ENCODE measurements around the gene BARX2.

DNA sequence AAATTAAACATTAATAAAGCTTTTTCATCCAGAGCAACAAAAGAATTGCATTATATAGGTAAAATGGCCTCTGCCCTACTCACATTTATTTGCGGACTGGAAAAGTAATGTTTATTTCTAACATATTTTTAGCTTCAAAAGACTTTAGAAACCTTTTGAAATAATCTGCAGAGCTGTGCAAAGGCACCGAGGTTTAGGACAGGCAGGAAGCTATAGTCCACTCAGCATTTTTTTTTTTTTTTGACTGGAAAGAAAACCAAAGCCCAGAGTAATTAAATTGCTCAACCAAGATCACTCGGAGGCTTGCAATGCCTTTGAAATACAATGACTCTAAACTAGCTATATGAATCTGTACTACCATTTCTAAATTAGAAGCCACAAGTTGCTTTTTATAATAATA lies 19.1 kb downstream of the BARX2 start:
- TF ChIP-seq, protein P1, sequence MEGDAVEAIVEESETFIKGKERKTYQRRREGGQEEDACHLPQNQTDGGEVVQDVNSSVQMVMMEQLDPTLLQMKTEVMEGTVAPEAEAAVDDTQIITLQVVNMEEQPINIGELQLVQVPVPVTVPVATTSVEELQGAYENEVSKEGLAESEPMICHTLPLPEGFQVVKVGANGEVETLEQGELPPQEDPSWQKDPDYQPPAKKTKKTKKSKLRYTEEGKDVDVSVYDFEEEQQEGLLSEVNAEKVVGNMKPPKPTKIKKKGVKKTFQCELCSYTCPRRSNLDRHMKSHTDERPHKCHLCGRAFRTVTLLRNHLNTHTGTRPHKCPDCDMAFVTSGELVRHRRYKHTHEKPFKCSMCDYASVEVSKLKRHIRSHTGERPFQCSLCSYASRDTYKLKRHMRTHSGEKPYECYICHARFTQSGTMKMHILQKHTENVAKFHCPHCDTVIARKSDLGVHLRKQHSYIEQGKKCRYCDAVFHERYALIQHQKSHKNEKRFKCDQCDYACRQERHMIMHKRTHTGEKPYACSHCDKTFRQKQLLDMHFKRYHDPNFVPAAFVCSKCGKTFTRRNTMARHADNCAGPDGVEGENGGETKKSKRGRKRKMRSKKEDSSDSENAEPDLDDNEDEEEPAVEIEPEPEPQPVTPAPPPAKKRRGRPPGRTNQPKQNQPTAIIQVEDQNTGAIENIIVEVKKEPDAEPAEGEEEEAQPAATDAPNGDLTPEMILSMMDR (conservative IDR thresholded peaks at IDR 0.05; ENCODE audit: low read depth, low read length): no peak
- TF ChIP-seq RAD21 (IDR thresholded peaks at IDR 0.05; ENCODE audit: low read length) (no peak), MXI1 (IDR thresholded peaks at IDR 0.05; ENCODE audit: borderline replicate concordance, low read depth, low read length) (no peak)

Measured in IMR-90 (cell line).